ENCODE data around the gene ANK2.

ANK2 gene

DNA sequence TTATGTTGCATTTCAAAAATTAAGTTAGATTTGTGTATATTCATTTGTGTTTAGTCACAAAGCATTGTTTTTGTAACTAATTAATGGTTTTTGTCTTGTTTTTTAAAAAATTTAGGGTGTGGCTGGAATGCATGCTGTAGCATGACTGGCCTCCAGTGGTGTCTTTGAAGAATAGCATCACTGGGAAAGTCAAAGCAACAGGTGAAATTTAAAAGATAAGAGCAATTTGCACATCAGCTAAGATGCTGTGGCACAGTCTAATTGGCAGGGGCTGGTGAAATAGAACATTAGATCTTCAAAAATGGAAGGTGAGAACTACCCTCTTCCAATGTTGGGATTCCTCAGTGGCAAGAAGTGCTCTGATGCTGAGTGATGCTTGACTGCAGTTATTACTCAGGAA lies 45.3 kb downstream of the ANK2 start:
- no peak for DNase-seq (ENCODE audit: low read depth)

DNA sequence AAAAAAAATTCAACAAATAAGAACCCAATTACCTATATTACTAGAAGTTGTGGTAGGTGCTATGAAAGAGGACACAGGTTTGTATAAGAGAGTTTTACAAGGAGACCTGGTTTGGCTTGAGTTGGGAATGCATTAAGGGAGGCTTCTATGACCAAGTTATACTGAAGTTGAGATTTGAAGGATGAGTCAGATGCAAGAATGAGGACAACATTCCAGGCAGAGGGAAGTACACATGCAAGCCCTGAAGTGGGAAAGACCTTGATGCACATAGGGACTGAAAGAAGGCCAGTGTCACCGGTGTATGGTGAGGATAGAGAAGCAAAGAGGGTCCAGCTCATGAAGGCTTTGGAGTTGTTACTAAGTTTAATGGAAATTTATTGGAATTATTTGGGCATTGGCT lies 52.2 kb downstream of the ANK2 start:
- no peak for DNase-seq (ENCODE audit: low read depth)

DNA sequence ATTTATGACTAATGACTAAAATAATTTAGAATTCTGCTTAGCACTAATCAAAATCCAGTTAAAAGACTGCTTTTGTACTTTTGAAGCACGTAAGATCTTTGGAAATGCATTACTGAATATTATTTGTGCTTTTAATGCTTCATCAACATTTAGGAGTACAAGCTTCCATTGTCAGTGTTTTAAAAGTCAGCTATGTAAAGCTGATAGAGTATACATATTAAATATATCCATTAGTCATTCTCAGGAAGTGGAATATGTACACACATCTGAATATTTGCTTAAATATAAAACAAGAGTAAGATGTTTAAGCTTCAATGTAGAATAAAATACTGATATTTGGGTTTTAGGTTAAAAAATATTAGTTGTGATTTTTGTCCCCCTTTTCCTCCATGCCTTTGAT lies 54.1 kb downstream of the ANK2 start:
- DNase-seq (ENCODE audit: low read depth): no peak

DNA sequence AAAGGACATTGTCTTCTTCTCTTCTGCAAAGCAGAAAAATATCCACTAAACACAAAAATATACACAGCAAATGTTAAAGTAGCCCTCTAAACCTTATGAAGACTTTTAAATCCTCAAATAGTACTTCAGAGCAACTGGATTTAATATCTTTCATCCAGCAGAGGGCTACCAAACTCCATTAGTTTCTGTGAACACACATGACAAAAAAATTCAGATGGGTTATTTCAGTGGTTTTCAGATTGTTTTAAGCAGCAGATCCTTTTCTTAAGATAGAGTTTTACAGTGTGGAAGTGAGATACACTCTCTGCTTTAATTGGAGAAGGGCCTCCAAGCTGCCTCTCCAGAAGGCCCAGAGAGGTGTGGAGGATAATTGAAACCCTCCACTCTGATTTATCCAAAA lies 56.7 kb downstream of the ANK2 start:
- DNase-seq (ENCODE audit: low read depth): no peak

DNA sequence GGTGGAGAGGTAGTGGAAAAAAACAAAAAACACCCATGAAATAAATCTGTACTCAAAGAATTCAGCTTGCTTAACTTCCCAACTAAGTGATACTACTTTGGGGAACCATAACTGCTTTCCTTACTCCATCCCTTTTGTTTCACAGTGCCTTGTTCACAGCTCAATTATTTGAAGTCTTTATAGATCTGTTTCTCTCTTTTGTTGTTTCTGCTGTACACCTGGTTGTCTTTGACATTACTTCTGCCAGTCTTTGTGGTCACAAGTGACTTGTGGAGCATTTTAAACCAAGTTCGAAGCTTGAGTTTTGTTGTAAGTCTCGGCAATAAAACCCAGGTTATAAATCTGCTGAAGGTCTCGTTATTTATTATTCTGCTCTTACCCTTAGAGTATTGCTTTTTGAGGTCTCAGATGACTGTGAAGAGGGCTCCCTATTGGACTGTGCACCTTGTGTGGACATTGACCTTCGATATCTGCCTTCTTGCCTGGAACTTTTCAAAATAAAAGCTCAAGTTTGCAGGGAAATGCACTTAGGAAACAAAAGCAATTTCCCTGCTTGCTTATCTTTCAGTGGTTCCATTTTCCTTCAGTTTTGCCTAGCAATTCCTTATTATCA lies 59.8 kb downstream of the ANK2 start:
- no peak for DNase-seq (ENCODE audit: low read depth)

DNA sequence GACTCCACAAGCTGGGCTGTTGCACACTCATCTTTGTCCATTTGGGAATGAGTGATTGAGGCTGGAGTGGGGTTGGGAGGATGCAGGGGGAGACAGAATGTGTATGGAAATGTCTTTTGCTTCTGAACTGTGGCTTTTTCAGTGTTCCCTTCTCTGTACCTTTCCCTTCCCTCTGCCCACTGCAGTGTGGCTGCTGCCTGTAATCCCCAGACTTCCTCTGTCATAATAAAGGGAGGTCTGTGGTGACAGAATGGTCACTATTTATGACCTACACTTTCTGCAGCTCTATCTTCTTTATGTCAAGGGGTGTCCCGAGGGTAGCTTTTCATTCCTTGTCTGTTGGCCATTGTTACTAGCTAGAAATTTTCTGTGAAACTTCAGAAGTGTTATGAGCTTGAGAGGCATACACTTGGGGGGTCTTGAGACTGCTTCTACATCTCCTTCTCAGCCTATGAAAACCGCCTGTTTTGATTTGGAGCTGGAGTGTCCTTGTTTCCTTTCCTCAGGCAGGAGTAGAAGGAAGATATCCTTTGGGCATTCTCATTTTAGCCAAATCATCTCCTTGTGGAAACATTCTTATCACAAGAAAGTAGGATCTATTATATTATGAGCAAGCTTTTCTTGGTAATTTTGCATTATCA lies 63.0 kb downstream of the ANK2 start:
- DNase-seq (ENCODE audit: low read depth): no peak

DNA sequence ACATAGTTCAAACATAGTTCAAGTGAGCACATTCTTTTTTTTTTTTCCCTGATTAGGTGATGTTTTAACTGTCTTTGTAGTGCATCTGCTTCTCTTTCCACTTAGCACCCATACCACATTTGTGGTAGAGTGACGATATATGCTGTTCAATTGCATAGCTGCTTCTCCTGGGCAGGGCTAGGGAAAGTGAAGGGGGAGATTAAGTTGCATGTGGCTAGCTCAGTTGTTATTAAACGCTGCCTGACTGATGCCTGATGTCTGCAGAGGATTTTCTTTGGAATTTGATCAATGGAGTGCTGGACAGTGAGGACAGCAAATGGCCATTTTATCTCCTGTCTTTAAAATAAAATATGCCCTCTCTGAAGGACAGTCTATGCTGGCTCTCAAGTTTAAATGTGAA lies 63.7 kb downstream of the ANK2 start:
- DNase-seq (ENCODE audit: low read depth): no peak

DNA sequence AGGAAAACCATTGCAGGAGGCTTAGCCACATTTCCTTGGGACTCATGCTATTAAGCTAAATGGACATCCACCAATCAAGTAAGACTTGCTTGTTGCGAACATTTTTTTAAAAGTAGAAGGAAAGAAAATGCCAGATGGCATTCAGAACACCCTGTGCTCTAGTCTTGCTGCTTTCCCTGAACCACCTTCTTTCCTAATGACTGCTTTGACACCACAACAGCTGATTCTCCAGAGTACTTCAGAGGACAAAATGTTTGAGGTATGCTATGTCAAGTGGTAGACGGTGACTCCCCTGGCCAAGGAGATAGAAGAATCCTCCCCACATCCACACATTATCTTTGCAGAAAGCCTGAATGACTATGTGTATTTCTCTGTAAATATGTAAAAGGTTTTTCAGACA lies 65.4 kb downstream of the ANK2 start:
- no peak for DNase-seq (ENCODE audit: low read depth)

DNA sequence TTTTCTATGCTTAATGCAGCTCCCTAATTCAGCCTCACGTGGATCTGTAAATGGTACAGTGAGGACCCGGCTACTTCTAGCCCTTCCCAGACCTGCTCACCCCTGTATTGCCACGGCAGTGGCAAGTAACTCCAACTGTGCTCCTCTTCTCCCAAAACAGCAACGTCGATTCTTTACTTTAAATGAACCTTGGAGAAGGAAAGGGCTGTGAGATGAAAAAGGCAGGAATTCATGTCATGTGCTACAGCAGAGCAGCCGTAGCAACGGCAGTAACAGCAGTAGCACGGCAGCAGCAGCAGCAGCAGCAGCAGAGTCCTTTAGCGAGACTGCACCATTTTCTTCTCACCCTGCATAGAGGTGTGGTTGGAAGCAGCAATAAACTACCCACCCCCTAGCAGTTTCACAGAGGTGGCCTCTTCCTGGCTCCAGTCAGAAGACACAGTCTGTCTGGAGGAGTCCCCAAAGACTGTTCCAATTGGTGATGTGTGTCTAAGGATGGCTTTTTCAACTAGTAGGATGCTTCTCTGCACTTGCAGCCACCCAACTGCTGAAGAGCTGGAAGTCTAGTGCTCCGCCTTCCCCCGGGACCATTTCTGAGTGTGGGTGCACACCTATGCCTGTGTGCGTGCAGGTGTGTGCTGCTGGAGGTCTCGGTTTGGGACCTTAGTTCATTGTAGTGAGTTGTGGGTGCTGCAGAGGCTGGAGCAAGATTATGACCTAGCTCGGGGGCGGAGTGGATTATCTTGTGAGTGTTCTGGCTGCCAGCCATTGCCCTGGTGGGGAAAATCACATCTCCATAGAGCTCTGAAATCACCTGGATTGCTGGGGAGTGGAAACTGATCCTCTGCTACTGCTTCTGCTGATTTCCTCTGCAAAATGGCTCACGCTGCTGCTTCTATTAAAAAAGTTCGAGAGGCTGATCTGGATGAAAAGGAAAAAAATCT lies 67.2 kb downstream of the ANK2 start:
- no peak for DNase-seq (ENCODE audit: low read depth)

DNA sequence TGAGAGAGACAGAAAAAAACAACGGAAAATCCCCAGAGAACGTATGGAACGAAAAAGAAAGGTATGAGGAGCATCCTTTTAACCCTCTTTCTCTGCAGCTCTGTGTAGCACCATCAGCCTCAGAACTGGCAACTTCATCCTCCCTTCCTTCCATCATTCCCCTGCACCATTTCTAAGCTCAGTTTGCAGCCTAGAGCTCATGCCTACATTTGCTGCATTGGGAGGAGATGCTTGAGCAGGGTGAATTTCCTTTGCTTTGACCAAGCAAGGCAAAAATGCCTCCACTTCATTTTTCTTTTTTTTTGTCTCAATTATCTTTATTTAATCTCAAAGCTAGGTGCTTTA lies 67.9 kb downstream of the ANK2 start:
- no peak for DNase-seq (ENCODE audit: low read depth)

DNA sequence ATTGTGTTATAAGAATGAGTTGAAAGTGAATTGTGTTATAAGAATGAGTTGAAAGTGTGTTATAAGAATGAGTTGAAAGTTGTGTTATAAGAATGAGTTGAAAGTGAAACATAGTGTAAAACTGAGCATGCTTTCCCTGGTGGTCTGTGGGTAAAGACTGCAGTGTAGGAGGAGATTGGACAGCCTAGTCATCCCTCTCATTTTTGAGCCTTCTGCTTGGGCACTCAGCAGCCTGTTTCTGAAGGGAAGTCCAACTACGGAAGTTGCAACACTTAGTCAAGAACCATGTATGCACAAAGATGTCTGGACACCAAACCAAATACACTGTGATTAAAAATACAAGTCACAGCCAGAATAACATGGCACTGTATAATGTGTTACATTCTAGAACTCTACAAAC lies 72.6 kb downstream of the ANK2 start:
- DNase-seq (ENCODE audit: low read depth): no peak

DNA sequence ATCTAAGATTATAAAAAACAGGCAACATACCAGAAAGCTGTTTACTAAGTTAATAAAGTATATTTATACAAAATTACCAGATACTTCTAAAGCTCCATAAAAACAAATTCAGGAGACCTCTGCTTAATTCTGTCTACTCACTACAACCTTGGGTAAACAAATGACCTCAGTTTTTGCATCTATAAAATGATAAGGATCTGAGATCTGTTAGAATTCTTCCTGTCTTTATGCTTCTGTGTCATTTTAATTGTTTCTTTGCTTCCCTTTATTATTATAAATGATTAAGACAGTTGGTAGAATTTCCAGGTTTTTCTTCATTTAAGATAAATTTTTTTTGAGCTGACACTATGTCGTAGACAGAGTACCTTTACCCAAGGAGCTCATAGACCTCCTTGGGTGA lies 76.0 kb downstream of the ANK2 start:
- no peak for DNase-seq (ENCODE audit: low read depth)

DNA sequence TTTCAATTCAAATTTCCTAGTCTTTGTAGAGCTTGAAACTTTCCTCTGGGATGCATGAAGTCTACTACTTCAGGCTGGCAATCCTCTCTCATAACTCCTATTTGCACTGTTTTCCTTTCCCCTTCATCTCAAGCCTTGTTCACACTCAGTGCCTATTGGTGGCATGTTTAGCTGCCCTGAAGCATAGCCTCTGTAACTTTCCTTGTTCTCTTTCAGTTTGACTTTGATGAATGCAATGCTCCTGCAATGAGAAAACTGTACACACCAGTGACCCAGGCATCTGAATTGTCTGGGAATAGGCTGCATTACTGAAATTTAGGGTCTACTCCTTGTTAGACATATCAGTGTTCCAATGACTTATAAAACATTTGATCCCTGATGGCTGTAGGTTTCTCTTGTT lies 81.7 kb downstream of the ANK2 start:
- DNase-seq (ENCODE audit: low read depth): no peak

DNA sequence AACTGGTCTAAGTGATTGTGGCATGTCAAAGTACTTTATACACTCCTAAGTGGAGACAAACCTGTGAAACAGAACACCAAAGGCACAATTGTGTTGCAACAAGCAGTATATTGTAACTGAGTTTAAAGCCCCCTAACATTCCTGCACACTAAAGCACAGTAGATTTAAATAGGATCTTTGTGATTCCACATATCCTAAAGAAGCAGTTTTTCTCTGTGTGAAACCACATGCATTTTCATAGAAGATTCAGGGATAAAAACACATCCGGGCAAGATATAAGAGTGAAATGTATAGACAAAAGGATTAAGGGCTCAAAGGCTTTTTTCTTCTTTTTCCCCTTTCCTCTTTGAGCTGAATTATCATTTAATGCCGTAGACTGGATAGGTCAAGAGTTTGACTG lies 82.2 kb downstream of the ANK2 start:
- no peak for DNase-seq (ENCODE audit: low read depth)

DNA sequence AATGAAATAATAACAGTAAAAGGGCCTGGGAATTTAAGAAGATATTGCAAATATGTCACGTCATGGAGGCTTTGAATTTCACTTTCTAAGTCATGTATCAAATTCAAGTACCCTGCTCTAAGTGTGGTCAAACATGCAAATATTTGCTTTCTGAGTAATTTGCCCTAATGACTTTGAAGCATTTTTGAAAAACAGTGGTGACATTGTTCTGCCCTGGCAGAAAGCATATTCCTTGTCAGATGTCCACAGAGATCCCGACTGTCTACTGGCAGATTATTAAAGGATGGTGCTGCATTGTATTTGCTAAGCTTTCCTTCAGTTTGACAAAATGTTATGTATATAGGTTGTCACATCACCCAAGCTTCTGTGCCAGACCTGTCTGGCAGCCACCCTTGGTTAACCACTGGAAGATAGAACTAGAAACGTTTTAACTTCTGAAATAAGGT lies 92.5 kb downstream of the ANK2 start:
- no peak for DNase-seq (ENCODE audit: low read depth)

DNA sequence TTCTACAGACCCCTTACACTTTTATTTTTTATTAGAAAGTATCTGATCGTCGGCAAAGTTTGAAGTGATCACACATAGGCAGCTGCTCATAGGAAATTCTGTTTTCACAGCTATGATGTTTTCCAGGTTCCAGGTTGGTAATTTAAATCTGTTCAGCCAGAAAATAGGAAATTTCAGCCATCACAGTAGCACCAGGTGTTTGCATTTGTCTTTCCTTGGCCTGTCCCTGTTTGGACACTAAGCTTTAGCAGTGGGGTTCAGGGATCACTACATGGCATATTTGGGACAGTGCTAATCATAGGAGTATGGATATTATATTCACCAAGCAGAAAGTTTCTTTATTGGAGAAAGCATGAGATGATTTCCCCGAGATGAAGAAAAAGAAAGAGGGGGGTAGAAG lies 92.9 kb downstream of the ANK2 start:
- no peak for DNase-seq (ENCODE audit: low read depth)

DNA sequence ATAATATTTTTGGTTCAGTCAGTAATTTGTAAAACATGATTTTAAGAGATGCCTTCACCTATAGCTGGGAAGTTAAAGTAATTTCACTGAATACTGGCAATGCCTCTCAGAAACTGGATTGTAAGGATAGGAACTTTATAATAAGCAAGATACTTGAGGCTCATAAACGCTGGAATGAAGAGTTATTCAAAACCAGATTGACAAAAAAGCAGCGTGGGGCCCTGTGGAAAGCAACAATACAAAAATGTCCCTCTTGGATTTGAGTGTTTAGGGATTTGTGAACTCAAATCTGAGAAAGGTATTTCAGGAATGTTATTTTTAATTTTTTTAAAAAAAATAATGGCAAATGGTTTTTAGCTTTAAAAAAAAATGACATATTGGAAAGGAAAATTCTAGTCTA lies 94.6 kb downstream of the ANK2 start:
- DNase-seq (ENCODE audit: low read depth): no peak

DNA sequence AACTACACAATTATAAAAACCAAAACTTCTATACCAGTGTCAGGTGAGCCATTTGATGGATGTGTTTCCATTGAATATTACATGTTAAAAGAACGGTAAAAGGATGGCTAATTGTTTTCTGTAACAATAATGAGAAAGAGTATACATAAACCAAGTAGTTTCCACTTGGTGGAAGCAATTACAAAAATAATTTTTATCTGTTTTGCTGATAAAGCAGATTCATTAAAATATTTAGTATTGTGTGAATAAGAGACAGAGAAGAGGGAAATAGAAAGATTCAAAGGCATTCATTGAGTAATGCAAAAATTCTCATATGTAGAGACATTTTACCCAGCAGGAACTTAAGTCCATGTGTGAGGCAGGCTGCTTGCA lies 95.7 kb downstream of the ANK2 start:
- no peak for DNase-seq (ENCODE audit: low read depth)

DNA sequence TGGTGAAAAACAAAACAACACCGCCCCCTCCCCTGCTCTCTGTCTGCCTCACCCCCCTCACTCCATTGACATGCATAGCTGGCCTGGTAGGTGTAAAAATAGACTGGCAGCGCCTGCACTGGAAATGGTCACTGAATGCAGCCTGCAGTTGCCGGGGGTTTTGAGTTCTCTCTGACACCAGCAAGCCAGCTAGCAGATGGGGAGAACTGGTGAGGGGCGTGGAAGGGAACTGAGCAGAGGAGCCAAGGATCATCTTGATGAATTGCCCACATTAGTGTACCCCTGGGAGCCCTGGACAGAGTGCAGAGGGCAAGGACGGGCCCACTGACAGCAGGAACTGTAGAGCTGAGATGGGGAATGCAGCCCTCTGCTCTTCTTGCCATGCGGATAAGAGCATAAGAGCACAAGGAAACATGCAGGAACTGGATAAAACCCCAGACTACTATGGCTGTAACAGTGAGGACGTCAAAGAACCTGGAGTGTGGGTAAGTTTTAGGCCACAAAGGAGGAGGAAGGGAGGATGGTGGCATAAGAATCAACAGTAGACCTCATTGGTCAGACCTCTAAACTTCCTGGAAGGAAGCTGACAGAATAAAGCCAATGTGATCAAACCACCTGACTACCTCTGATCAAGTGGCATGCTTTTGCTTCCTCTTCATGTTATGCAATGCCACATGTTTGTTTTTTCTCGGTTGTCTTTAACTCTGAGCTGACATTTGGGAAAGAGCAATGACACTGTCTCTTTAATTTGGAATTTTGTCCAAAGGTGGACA lies 96.3 kb downstream of the ANK2 start:
- DNase-seq (ENCODE audit: low read depth): no peak

DNA sequence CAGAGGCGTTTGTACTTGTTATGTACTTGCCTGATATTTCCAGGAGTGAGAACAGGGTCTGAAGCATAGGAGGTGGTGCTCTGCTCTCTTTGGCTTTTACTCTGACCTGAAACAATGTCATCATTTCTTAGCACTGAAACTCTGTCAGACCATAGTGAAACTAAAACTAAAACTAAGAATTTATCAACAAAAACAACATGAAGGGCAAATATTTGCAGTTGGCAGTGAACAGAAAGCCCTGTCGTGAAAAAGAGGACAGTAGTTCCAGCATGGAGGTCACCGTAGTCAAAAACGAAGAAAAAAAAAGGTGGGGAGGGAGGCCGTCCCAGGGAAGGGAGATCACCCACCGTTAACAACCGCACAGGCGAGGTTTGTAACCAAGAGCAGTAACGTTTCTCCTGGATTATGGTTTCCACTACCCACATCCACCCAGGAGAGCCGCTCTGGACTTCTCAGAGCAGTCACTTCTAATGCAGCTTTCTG lies 97.5 kb downstream of the ANK2 start:
- DNase-seq (ENCODE audit: low read depth): no peak

DNA sequence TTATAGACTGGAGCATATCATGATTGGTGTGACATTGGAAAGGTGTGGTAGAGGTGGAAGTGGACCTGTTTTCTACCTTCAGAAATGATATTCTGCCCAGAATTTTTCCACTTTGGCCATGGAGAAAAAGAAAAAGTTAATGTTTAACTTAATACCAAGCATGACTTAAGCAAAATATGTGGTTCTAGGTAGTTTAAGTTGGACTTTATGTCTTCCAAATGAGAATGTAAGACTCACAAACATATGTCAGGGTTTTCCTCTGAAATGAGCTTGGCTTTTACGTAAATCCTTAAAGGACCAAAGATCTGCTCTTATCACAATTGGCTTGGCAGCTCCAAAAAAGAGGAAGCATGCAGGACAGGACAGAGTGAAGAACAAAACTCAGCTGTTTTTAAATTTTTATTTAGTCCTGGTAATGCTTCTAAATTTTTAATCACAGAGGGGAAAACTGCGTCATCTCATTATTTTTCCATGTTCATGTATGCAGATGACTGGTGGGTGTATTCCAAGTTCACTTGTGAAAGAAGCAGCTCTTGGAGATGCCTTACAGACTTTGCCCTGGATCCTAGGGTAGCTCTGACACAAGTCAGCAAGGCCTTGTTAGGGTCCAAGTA lies 98.2 kb downstream of the ANK2 start:
- no peak for DNase-seq (ENCODE audit: low read depth)

DNA sequence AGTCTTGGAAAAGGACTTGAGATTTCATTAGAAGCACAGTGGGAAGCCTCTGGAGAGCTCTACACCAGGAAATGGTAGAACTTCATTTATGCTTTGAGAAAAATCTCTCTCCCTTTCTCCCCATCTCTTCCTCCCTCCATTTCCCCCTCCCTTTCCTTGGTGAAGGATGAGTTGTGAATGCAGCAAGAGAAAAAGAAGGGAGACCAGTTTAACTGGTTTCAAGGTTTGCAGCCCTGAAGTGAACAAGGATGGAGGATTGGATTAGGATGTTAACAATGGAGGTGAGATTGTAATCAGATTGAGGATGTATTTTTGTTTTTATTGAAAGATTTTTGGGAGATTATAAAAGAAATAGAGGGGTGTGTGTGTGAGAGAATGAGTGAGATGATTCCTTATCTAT lies 99.5 kb downstream of the ANK2 start:
- DNase-seq (ENCODE audit: low read depth): no peak

Data from activated gamma-delta T cell treated with anti-CD3 and anti-CD28 coated beads, Interleukin-2, amount 50 U/mL, for 16 hours (primary cell).